VCaP (cell line): Measurements from ENCODE around the gene PKD2L1.

ENCODE experiments used
- H3K27ac ChIP-seq: fragments of 450-650 bp; 2 replicates; pipeline ENCODE4 v1.5.1; 2017
- CTCF ChIP-seq: fragments of 450-650 bp; conservative IDR thresholded peaks from 2 replicates; pipeline ENCODE4 v1.5.1; 2017; ENCODE audit warnings: mild to moderate bottlenecking, moderate library complexity

Gene PKD2L1

DNA sequence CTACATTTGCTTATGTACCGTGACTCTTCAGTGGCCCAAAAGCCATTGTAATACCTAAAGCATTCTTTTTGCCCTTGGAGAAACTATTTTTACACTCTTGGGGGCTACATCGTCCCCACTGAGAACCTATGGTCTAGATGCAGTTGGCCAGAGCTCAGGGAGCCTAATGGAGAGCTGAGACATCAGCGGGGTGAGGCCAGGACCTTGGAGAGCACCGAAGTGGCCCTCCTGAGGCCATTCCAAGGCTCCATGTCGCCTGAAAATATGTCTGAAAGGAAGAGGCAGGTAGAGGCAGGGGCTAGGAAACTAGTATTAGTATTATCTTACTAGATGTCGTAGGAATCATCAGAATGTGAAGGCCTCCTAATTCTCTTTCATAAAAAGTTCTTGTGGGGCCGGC is 4.9 kb downstream of the PKD2L1 start:
- no peak for TF ChIP-seq CTCF
- H3K27ac ChIP-seq: no peak overlapping the region

DNA sequence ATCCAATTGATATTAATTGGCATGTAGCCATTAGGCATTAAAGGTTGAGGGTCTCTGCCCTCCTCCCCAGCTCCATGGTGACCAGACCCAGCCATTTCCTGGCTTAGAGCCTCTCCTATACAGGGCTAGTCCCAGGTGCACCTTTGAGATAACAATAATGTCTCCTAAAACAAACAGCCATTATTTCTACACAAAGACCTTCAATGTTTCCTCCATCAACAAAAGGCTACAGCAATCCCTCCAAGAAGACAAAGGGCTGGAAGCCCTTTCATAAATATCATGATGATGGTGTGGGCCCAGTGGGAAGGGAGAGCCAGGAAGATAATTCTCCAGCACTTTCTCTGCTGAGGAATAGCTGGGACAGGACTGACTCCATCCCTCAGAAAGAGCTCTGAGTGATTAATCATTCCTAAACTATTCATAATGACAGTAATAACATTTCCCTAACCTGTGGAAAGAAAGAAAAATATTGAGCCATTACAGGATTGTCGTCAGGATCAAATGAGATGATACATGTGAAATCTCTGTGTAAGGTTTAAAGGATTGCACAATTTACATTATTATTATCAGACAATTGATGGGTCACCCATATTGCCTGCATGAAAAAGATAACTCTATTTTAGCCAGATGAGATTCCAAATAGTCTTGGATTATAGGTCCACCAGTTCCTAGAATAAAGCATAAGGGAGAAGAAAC is 10.2 kb downstream of the PKD2L1 start:
- H3K27ac ChIP-seq: no peak overlapping the region
- no peak for TF ChIP-seq CTCF

GRCh38 chr10:100318207-100318606 is 11.8 kb downstream of the PKD2L1 start:
- no peak overlapping the region for H3K27ac ChIP-seq
- no peak for TF ChIP-seq CTCF

DNA sequence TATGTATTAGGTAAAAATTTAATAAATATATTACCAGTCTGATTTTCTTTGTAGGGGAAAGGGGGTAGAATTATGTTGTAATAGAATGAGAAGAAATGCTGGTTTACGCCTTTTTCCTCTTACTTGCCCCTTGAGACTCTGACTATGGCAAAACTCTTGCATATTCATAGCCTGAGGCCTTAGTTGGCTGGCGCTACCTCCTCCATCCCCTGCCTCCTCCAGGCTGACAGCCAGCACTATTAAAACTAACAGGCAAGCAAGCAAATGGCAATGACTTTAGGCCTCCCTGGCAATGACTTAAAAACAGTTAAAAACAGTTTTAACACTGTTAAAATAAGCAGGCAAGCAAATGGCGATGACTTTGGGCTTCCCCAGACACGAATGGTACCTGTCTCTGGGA is 14.4 kb downstream of the PKD2L1 start:
- no peak overlapping the region for H3K27ac ChIP-seq
- no peak for TF ChIP-seq CTCF

- no peak for TF ChIP-seq CTCF
- no peak overlapping the region for H3K27ac ChIP-seq
These were observed 18.7 kb downstream of the PKD2L1 start for GRCh38 chr10:100311298-100311697.

DNA sequence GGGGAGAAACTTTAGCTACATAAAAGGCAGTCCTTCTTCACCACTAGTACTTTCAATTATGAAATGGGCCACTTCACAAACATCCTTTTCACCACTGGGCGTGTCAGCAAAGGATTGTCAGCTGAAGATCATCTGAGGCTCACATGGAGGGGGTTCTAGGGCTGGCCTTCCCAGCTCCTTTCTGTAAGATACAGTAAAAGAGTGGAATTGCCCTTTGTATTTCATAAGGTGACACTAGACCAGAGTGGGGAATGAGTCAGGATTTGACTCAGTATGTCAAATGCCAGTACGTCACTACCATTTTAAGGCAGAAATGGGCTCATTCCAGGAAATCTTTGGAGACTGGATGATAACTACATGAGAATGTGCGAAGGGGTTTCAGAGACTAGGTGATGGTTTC is 22.3 kb downstream of the PKD2L1 start:
- TF ChIP-seq CTCF: no peak
- H3K27ac ChIP-seq: no peak overlapping the region

GRCh38 chr10:100306861-100307260 is 23.2 kb downstream of the PKD2L1 start:
- H3K27ac ChIP-seq: no peak overlapping the region
- no peak for TF ChIP-seq CTCF
